ENCODE results near the gene CACNA1A.

DNA sequence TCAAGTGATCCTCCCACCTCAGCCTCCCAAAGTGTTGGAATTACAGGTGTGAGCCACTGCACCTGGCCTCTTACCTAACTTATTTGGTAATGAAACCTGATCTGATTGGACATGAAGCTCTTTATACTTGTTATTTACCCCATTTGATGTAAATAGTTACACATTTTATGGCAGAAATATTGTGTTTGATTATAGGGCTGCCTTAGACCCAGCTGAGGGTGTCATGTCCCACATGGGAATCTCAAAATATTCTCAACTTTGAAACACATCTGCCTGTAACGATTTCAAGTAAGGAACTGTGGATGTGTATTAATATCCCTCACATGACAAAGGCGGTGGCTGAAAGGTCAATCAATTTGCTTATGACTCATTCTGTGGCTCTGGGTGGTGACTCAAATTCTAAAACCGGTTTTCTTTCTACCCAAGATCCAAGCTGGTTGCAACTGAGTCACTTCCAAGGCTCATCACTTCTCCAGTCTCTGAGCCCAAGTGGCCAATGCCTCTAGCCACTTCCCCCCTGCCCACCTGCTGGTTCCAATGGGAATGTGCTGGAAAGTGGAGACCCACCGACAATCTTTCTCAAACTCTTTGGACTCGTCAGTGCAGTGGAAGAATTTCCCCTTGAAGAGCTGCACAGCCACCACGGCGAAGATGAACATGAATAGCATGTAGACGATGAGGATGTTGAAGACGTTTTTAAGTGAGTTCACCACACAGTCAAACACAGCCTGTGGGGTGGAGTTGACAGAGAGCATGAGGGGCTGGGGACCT is 245.2 kb downstream of the CACNA1A start:
- TF ChIP-seq, protein P1, sequence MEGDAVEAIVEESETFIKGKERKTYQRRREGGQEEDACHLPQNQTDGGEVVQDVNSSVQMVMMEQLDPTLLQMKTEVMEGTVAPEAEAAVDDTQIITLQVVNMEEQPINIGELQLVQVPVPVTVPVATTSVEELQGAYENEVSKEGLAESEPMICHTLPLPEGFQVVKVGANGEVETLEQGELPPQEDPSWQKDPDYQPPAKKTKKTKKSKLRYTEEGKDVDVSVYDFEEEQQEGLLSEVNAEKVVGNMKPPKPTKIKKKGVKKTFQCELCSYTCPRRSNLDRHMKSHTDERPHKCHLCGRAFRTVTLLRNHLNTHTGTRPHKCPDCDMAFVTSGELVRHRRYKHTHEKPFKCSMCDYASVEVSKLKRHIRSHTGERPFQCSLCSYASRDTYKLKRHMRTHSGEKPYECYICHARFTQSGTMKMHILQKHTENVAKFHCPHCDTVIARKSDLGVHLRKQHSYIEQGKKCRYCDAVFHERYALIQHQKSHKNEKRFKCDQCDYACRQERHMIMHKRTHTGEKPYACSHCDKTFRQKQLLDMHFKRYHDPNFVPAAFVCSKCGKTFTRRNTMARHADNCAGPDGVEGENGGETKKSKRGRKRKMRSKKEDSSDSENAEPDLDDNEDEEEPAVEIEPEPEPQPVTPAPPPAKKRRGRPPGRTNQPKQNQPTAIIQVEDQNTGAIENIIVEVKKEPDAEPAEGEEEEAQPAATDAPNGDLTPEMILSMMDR (IDR thresholded peaks at IDR 0.05; ENCODE audit: low read length), result no peak
- no peak for TF ChIP-seq EZH2 (optimal IDR thresholded peaks at IDR 0.05; ENCODE audit: low read depth, low read length)
- no peak for TF ChIP-seq EZH2phosphoT487 (IDR thresholded peaks at IDR 0.05; ENCODE audit: low read length)

All from MM.1S (cell line).